K562 (cell line): ENCODE measurements around the gene SORCS2. TPM values are rescaled to one million over a fixed set of nuclear protein-coding genes. Genes with fewer than 3 reads are reported as not detected.

ENCODE experiments used
- ATAC-seq: fragments of 200-7000 bp; cut with Tn5 transposase; 3 replicates; pipeline ENCODE4 v1.9.1; 2020; ENCODE audit warnings: moderate library complexity
- BruUV-seq: library from RNA; stranded (reverse); fragments of 400-500 nt; replicated peaks from 2 replicates; lab custom pipeline; 2021; lab: Mats Ljungman, UMichigan
- CTCF ChIA-PET: fragments of 300-600 bp; formaldehyde crosslinking; extraction: SDS; loops from one replicate; lab custom pipeline; 2021; ENCODE audit warnings: low intra/inter-chr PET ratio; lab: Yijun Ruan, JAX
- POLR2A ChIA-PET: fragments of 300-600, 350-650 bp; sonication (Branson Sonifier 250); formaldehyde crosslinking; extraction: SDS; loops from one replicate; lab custom pipeline; 2021; ENCODE audit warnings: antibody characterized with exemption, inconsistent platforms; lab: Yijun Ruan, JAX
- DNase-seq, 4 experiments: peaks; one replicate each; pipeline versions ENCODE4 v3.0.0 to v3.0.0-alpha.2; 2011 to 2018; ENCODE audit warnings: low spot score in 3 of 4, mixed read lengths in 3 of 4; ENCODE audit errors: extremely low read depth in 1 of 4
- FAIRE-seq: peaks from 2 replicates; lab custom pipeline; 2011; peaks lifted over from hg19 to GRCh38; lab: Jason Lieb, UNC
- H2AFZ ChIP-seq: 2 replicates; pipeline ENCODE4 v1.6.0; 2011; ENCODE audit warnings: low read depth, low read length, control low read depth, inconsistent platforms
- H3K27ac ChIP-seq: fragments of 200-600 bp; 3 replicates; pipeline ENCODE4 v1.8.0; 2011; ENCODE audit warnings: low read depth, mild to moderate bottlenecking, control low read depth, inconsistent platforms, low read length, moderate library complexity, mixed read lengths; ENCODE audit errors: extremely low read depth
- H3K27me3 ChIP-seq, 2 experiments: fragments of 300-600 bp in 1 of 2; 2 replicates in 1 of 2; 3 replicates in 1 of 2; pipeline versions ENCODE4 v1.6.0 to v1.8.0; 2011; ENCODE audit warnings: inconsistent platforms in 2 of 2, low read length in 2 of 2, mild to moderate bottlenecking in 1 of 2, mixed read lengths in 1 of 2, moderate library complexity in 1 of 2; ENCODE audit not compliant: control insufficient read depth in 2 of 2, insufficient read depth in 2 of 2
- H3K36me3 ChIP-seq: fragments of 300-600 bp; 3 replicates; pipeline ENCODE4 v1.8.0; 2011; ENCODE audit warnings: mild to moderate bottlenecking, low read length, inconsistent platforms; ENCODE audit not compliant: control insufficient read depth, insufficient read depth
- H3K4me1 ChIP-seq, 2 experiments: fragments of 200-600 bp in 1 of 2; replicated peaks in 1 of 2; 2 replicates in 1 of 2; 3 replicates in 1 of 2; pipeline versions ENCODE4 v1.5.1 to v1.8.0; 2011; ENCODE audit warnings: inconsistent platforms in 2 of 2, low read length in 2 of 2, mild to moderate bottlenecking in 1 of 2, mixed read lengths in 1 of 2, moderate library complexity in 1 of 2; ENCODE audit not compliant: control insufficient read depth in 2 of 2, insufficient read depth in 2 of 2
- H3K4me2 ChIP-seq: 2 replicates; pipeline ENCODE4 v1.6.1; 2011; ENCODE audit warnings: low read length, control low read depth, inconsistent platforms, mixed read lengths; ENCODE audit not compliant: insufficient read depth
- H3K4me3 ChIP-seq: fragments of 200-600 bp; sonication (generic), shearing (Covaris generic); 2 replicates; pipeline ENCODE4 v1.5.1; 2016; ENCODE audit warnings: control low read depth, inconsistent platforms
- H3K79me2 ChIP-seq: fragments of 200-600 bp; 3 replicates; pipeline ENCODE4 v1.8.0; 2011; ENCODE audit warnings: low read length, inconsistent platforms; ENCODE audit not compliant: control insufficient read depth, insufficient read depth
- H3K9ac ChIP-seq, 2 experiments: 2 replicates each; pipeline versions ENCODE4 v1.6.0 to v1.6.1; 2011; ENCODE audit warnings: low read depth in 2 of 2, low read length in 2 of 2, control low read depth in 1 of 2, inconsistent platforms in 1 of 2, mild to moderate bottlenecking in 1 of 2, mixed read lengths in 1 of 2; ENCODE audit not compliant: insufficient read depth in 1 of 2
- H3K9me1 ChIP-seq: one replicate; pipeline ENCODE4 v1.6.0; 2011; ENCODE audit warnings: inconsistent platforms, mild to moderate bottlenecking, low read length, moderate library complexity; ENCODE audit not compliant: control insufficient read depth, insufficient read depth
- H3K9me3 ChIP-seq: replicated peaks from 2 replicates; pipeline ENCODE4 v1.5.1; 2011; ENCODE audit warnings: low read depth, low read length, inconsistent platforms; ENCODE audit not compliant: control insufficient read depth, insufficient read depth
- H4K20me1 ChIP-seq: replicated peaks from 2 replicates; pipeline ENCODE4 v1.6.1; 2011; ENCODE audit warnings: low read length, inconsistent platforms, mixed read lengths; ENCODE audit not compliant: control insufficient read depth, insufficient read depth
- CHAMP1 ChIP-seq: fragments of 450-650 bp; IDR thresholded peaks from 2 replicates; pipeline ENCODE4 v1.6.1; 2016; ENCODE audit warnings: mild to moderate bottlenecking
- ELF1 ChIP-seq: fragments of 200-800 bp; sonication (Bioruptor generic); IDR thresholded peaks from 2 replicates; pipeline ENCODE4 v1.6.1; 2016; ENCODE audit warnings: missing genetic modification characterization, missing compliant biosample characterization
- L3MBTL2 ChIP-seq: fragments of 450-650 bp; IDR thresholded peaks from 2 replicates; pipeline ENCODE4 v1.6.1; 2016; ENCODE audit warnings: mild to moderate bottlenecking, moderate library complexity
- MBD2 ChIP-seq: sonication (generic); IDR thresholded peaks from 2 replicates; pipeline ENCODE4 v1.6.1; 2016; ENCODE audit warnings: low read depth, borderline replicate concordance
- NFIC ChIP-seq: fragments of 450-650 bp; IDR thresholded peaks from 2 replicates; pipeline ENCODE4 v1.6.1; 2017; ENCODE audit warnings: mild to moderate bottlenecking, inconsistent platforms
- SMAD1 ChIP-seq: fragments of 150-350 bp; IDR thresholded peaks from 2 replicates; pipeline ENCODE4 v1.6.1; 2014; ENCODE audit warnings: low read length, low read depth; ENCODE audit not compliant: partially characterized antibody
- STAT6 ChIP-seq: sonication (generic); formaldehyde crosslinking; IDR thresholded peaks from 2 replicates; pipeline ENCODE4 v1.8.1; 2023; ENCODE audit warnings: mild to moderate bottlenecking, missing genetic modification reagents
- WGBS: fragments of 100-300 bp; shearing (Covaris generic); methylation state at CpG from one replicate; pipeline ENCODE4 v1.1.6; 2016; ENCODE audit warnings: low coverage, mixed read lengths; ENCODE audit not compliant: insufficient coverage; ENCODE audit errors: missing lambda C conversion rate; 5-methylcytosine and 5-hydroxymethylcytosine counted together
- in situ Hi-C: fragments of 300-500 bp; cut with MboI; formaldehyde crosslinking; loops from 4 replicates; pipeline ENCODE4 v1.15.0; 2018; ENCODE audit warnings: inconsistent platforms, mixed read lengths
- intact Hi-C: fragments of 100-400 bp; cut with micrococcal nuclease; formaldehyde crosslinking; loops from 2 replicates; pipeline ENCODE4 v1.14.2; 2022
- polyA plus RNA-seq, 8 experiments: library from polyadenylated mRNA; depleted of rRNA in 4 of 8; stranded (reverse) in 5 of 8; unstranded in 3 of 8; fragments of >200 nt; fragmentation: Nextera tagmentation in 2 of 8; fragmentation: Illumina TruSeq in 1 of 8; extraction: Ambion mirVana in 2 of 8; extraction: Trizol in 1 of 8; gene quantifications; 2 replicates each; pipeline versions ENCODE4 v1.2.1 to v1.2.3, GENCODE V29; 2011 to 2014; ENCODE audit warnings: inconsistent platforms in 1 of 8, missing spikeins in 1 of 8
- total RNA-seq, 7 experiments: library from RNA; depleted of rRNA in 6 of 7; stranded (reverse); fragments of >200 nt in 6 of 7; fragmentation: Illumina TruSeq in 2 of 7; extraction: Trizol in 2 of 7; gene quantifications; 2 replicates each; pipeline versions ENCODE4 v1.2.1 to v1.2.3, GENCODE V29; 2011 to 2021; ENCODE audit warnings: low replicate concordance in 1 of 7

Gene SORCS2
- total and polyA plus RNA-seq, 9 of the 15 experiments (the other 6 are each of a cell fraction or from before 2014, with no cell fraction given): not detected

- no peak for ATAC-seq
- Histone ChIP-seq H4K20me1 (no peaks in the 10 kb centered on the region; the same call in 1 of the 2 replicates), H3K79me2 (no peaks in the 10 kb centered on the region), H3K9me1 (no peaks in the 10 kb centered on the region)
- peak; percentile 69; the same call in 1 of the 2 replicates for TF ChIP-seq NFIC
- TF ChIP-seq CHAMP1: no peak
- TF ChIP-seq MBD2: no peak
- peak; percentile 26; the same call in 1 of the 2 replicates for TF ChIP-seq L3MBTL2
- no peak for TF ChIP-seq ELF1 (tag)
- no peak for TF ChIP-seq STAT6
- TF ChIP-seq SMAD1: no peak
- TF ChIP-seq, all 486 proteins: peak for 2
- no peak overlapping the region for H2AFZ ChIP-seq
- H3K4me3 ChIP-seq: no peak overlapping the region
- FAIRE-seq (no peak), DNase-seq (no peak)
- ChIA-PET CTCF (interaction anchor here (0.6 kb wide), 1 partner anchor 313 kb away, joined by 3 read pairs; no protein-coding TSS in a partner anchor), POLR2A (no interaction called here)
- H3K36me3 ChIP-seq: peaks cover 13% of the 10 kb centered on the region
- BruUV-seq: no TSS peak
- intact Hi-C loops: no loop called here
- no peak overlapping the region for H3K9ac ChIP-seq
- H3K9me3 ChIP-seq: no peaks in the 10 kb centered on the region; the same call in 1 of the 2 replicates
- H3K4me1 ChIP-seq: no peaks in the 10 kb centered on the region; a peak in 1 of 5 replicates
- 62% methylated on average over 24 of the region's 26 CpGs for WGBS
- no peaks in the 10 kb centered on the region; a peak in 1 of 5 replicates for H3K27me3 ChIP-seq
- no peak overlapping the region for H3K4me2 ChIP-seq
- in situ Hi-C loops: no loop called here
- H3K27ac ChIP-seq: no peak overlapping the region
These were observed 579.5 kb downstream of the SORCS2 start for GRCh38 chr4:7771541-7772507.
